ENCODE measurements around the gene TMBIM1. TPM values are rescaled to one million over a fixed set of nuclear protein-coding genes. Genes with fewer than 3 reads are reported as not detected.

Gene TMBIM1
- total and polyA plus RNA-seq, 2 donors (not counting 3 experiments of a cell fraction or from before 2014, with no cell fraction given): 141 to 229 TPM

GRCh38 chr2:218244204-218244603 lies 48.1 kb downstream of the TMBIM1 start:
- H3K9ac ChIP-seq (replicated peaks; ENCODE audit: extremely low read depth, insufficient read depth, low read length): no peak overlapping the region
- CTCF ChIA-PET: no interaction called here
- no peaks in the 10 kb centered on the region for H3K4me1 ChIP-seq (ENCODE audit: control insufficient read depth, extremely low read depth, insufficient read depth, low read length)
- no peak overlapping the region for H3K4me3 ChIP-seq (replicated peaks in 1 of 3; ENCODE audit: insufficient read depth in 1 of 3, low read depth in 1 of 3, low read length in 3 of 3)
- POLR2A ChIA-PET: no interaction called here
- H2AFZ ChIP-seq (ENCODE audit: low read depth, low read length): no peak overlapping the region
- dilution Hi-C loops (cut with MboI; ENCODE audit: extremely low pct_ligation_motif_present, low sequenced_read_pairs): no loop called here
- no peaks in the 10 kb centered on the region for H3K9me1 ChIP-seq (replicated peaks; ENCODE audit: control insufficient read depth, extremely low read depth, insufficient read depth, low read length)
- no peak for TF ChIP-seq MAX (IDR thresholded peaks at IDR 0.05; ENCODE audit: insufficient read depth, insufficient read length)
- TF ChIP-seq FOS (IDR thresholded peaks at IDR 0.05; ENCODE audit: borderline replicate concordance, insufficient read depth, low read length): no peak
- no peak for TF ChIP-seq POLR2AphosphoS5 (IDR thresholded peaks at IDR 0.05; ENCODE audit: insufficient read depth, low read depth, low read length)
- no peak for TF ChIP-seq JUN (IDR thresholded peaks at IDR 0.05; ENCODE audit: borderline replicate concordance, insufficient read depth, insufficient read length, low read depth)
- no peak for TF ChIP-seq MYC (IDR thresholded peaks at IDR 0.05; ENCODE audit: low read depth, low read length)
- TF ChIP-seq EZH2 (IDR thresholded peaks at IDR 0.05; ENCODE audit: borderline replicate concordance, low read depth, low read length, severe bottlenecking): no peak
- no peak for TF ChIP-seq POLR2A (IDR thresholded peaks at IDR 0.05; ENCODE audit: low read depth, low read length)
- TF ChIP-seq CTCF (IDR thresholded peaks at IDR 0.05; ENCODE audit: extremely low read depth in 1 of 2, insufficient read depth in 1 of 2, low read depth in 1 of 2, low read length in 2 of 2): no peak
- TF ChIP-seq GATA2 (IDR thresholded peaks at IDR 0.05; ENCODE audit: insufficient read depth, insufficient read length, low read depth, low read length): no peak
- DNase-seq (ENCODE audit: low read depth, low spot score) (no peak), FAIRE-seq (no peak)
- no peak overlapping the region for H3K4me2 ChIP-seq (ENCODE audit: insufficient read depth, low read length)
- no TSS peak for BruUV-seq (replicated peaks)
- peaks cover 20% of the 10 kb centered on the region for H3K79me2 ChIP-seq (ENCODE audit: control insufficient read depth, insufficient read depth, low read length)
- no peak overlapping the region for H3K27ac ChIP-seq (ENCODE audit: insufficient read depth, low read depth, low read length)
- no peaks in the 10 kb centered on the region for H3K27me3 ChIP-seq (ENCODE audit: control insufficient read depth in 2 of 2, insufficient read depth in 2 of 2, low read length in 2 of 2)
- intact Hi-C loops (cut with micrococcal nuclease): no loop called here
- H3K9me3 ChIP-seq (replicated peaks; ENCODE audit: control insufficient read depth, insufficient read depth, low read length): no peaks in the 10 kb centered on the region
- H4K20me1 ChIP-seq (replicated peaks; ENCODE audit: control insufficient read depth, extremely low read depth, insufficient read depth, low read length): peaks cover 3% of the 10 kb centered on the region
- H3K36me3 ChIP-seq (ENCODE audit: control insufficient read depth in 2 of 2, extremely low read depth in 1 of 2, insufficient read depth in 2 of 2, low read length in 2 of 2): peaks cover 54% of the 10 kb centered on the region in 2 experiments
